GM10248 (cell line): Measurements from ENCODE around the gene LNPEP.
"Not testable (repeated sequence)": the region's sequence is repeated elsewhere in the genome, so short reads cannot be mapped to it uniquely, and the experiment has no call there.

Experiments
- CTCF ChIA-PET: fragments of 300-600 bp; sonication (Branson Sonifier 250); formaldehyde crosslinking; extraction: SDS; loops from one replicate; lab custom pipeline; 2021; ENCODE audit warnings: antibody characterized with exemption; lab: Yijun Ruan, JAX
- POLR2A ChIA-PET: fragments of 350-650 bp; sonication (Branson Sonifier 250); formaldehyde crosslinking; extraction: SDS; loops from one replicate; lab custom pipeline; 2020; ENCODE audit warnings: antibody characterized with exemption; lab: Yijun Ruan, JAX
- DNase-seq: peaks from one replicate; pipeline ENCODE4 v3.0.0; 2012; ENCODE audit errors: extremely low spot score
- CTCF ChIP-seq: IDR thresholded peaks from 2 replicates; pipeline ENCODE4 v1.5.1; 2012; ENCODE audit warnings: mild to moderate bottlenecking, low read depth; ENCODE audit errors: extremely low read depth, missing control alignments, control extremely low read depth

LNPEP gene

GRCh38 chr5:96926276-96926675 lies 9.6 kb upstream of the LNPEP start:
- CTCF ChIA-PET, result interaction anchor here (1.4 kb wide), 1 partner anchor 11 kb away, joined by 4 read pairs; no protein-coding TSS in a partner anchor
- TF ChIP-seq CTCF, result no peak
- POLR2A ChIA-PET, result no interaction called here
- no peak for DNase-seq

- ChIA-PET CTCF (interaction anchor here (0.8 to 1.4 kb wide), 3 partner anchors 9 to 23 kb away, joined by 3 to 4 read pairs (median 3); no protein-coding TSS in a partner anchor), POLR2A (no interaction called here)
- DNase-seq, result no peak
- no peak for TF ChIP-seq CTCF
Observed at GRCh38 chr5:96927008-96927407, 8.9 kb upstream of the LNPEP start.

GRCh38 chr5:96928931-96929708 lies 6.8 kb upstream of the LNPEP start:
- ChIA-PET POLR2A (no interaction called here), CTCF (interaction anchor here (1.0 to 2.9 kb wide), 4 partner anchors 31 to 53 kb away, joined by 3 to 7 read pairs (median 3); partner anchors contain the start of gene ERAP2)
- no peak for TF ChIP-seq CTCF

GRCh38 chr5:96930058-96930457 lies 5.8 kb upstream of the LNPEP start:
- ChIA-PET CTCF (interaction anchor here (1.5 to 2.9 kb wide), 3 partner anchors 32 to 61 kb away, joined by 3 to 11 read pairs (median 7); partner anchors contain the start of gene ERAP2), POLR2A (no interaction called here)
- no peak for TF ChIP-seq CTCF
- no peak for DNase-seq

More at GRCh38 chr5:96928931-96929708, 6.8 kb upstream of the LNPEP start:
- DNase-seq, result no peak

GRCh38 chr5:96930589-96930988 lies 5.3 kb upstream of the LNPEP start:
- POLR2A ChIA-PET, result no interaction called here
- DNase-seq, result no peak
- TF ChIP-seq CTCF, result no peak
- CTCF ChIA-PET, result interaction anchor here (0.9 to 2.9 kb wide), 3 partner anchors 25 to 62 kb away, joined by 3 to 11 read pairs (median 7); partner anchors contain the start of gene ERAP2

- CTCF ChIA-PET, result interaction anchor here (0.9 to 2.9 kb wide), 6 partner anchors 26 to 211 kb away, joined by 3 to 11 read pairs (median 4); partner anchors contain the start of genes ERAP2 and LIX1
- DNase-seq, POLR2A ChIA-PET: not testable (repeated sequence)
Observed at GRCh38 chr5:96931037-96931436, 4.8 kb upstream of the LNPEP start.
